ENCODE results near the gene NBPF9. TPM values are rescaled to one million over a fixed set of nuclear protein-coding genes. Genes with fewer than 3 reads are reported as not detected.
"Not testable (repeated sequence)": the region's sequence is repeated elsewhere in the genome, so short reads cannot be mapped to it uniquely, and the experiment has no call there.

The NBPF9 gene, protein sequence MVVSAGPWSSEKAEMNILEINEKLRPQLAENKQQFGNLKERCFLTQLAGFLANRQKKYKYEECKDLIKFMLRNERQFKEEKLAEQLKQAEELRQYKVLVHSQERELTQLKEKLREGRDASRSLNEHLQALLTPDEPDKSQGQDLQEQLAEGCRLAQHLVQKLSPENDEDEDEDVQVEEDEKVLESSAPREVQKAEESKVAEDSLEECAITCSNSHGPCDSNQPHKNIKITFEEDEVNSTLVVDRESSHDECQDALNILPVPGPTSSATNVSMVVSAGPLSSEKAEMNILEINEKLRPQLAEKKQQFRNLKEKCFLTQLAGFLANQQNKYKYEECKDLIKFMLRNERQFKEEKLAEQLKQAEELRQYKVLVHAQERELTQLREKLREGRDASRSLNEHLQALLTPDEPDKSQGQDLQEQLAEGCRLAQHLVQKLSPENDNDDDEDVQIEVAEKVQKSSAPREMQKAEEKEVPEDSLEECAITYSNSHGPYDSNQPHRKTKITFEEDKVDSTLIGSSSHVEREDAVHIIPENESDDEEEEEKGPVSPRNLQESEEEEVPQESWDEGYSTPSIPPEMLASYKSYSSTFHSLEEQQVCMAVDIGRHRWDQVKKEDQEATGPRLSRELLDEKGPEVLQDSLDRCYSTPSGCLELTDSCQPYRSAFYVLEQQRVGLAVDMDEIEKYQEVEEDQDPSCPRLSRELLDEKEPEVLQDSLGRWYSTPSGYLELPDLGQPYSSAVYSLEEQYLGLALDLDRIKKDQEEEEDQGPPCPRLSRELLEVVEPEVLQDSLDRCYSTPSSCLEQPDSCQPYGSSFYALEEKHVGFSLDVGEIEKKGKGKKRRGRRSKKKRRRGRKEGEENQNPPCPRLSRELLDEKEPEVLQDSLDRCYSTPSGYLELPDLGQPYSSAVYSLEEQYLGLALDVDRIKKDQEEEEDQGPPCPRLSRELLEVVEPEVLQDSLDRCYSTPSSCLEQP (N-terminal part only)
- 11.3 and 16.0 TPM in 2 replicates for total RNA-seq

DNA sequence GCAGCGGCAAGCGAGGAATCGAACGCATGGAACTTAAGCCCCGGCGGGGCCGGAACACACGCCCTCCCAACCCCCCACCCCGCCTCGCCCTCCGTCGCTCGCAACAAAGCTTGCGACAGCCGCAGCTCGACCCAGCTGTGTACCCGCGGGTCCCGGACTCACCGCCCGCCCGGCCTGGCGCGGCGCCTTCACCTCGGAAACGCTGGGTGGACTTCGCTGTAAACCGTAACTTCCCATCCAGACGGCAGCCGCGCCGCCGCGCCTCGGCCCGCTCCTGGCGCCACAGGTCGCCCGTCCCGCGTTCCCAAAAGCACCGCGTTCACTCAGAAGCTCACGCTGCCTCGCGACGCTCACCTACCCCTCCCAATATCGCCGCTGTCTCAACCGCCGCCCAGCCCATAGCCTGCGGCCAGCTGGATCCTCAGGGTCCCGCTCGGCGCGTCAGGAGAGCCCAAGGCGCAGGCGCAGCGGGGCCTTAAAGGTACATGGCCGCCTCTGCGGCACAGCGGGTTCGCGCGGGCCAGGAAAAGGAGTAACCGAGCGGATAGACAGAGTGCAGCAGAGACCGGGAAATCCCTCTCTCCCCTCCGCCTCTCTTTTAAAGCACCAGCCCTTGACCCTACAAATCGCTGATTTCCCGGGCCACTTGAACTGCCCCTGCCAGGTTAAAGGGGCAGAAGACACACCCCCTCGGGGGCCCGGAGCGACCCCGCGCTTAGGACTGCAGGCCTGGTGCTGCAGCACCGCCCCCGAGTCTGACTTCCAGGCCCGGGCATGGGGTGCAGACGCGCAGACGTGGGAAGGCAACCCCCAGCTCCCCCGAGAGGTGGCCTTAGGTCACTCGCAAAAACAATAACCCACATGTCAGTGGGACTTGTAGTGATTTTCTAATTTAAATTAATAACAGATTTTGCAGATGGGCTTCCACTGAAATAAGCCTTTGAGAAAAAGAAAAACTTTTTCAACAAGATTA is at the start of gene NBPF9:
Gene NBPF9 (minus strand): TSS at position 443 of the 973 bp plus-strand sequence. CDS start 21,412 bp downstream, outside the sequence.
- DNase-seq (ENCODE audit: extremely low read depth, low read depth, low spot score): not testable (repeated sequence)

DNA sequence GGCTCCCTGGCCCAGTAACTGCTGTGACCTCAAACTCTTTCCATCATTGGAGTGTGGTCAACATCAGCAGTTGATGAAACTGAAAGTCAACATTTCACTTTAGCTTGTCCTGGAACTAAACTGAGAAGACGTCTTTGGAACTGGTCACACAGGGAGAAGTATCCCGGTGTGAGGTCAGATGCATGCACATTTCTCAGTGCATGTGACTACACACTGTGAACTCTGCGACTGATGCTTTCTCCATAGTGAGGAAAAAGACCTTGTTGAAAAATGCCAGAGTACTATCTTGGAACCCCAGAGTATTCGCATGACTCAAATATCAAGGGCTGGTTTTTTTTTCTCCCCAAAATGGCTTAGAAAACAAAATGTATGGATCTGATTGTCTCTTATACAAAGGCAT is 46.6 kb upstream of the NBPF9 start:
- DNase-seq (ENCODE audit: extremely low read depth, low read depth, low spot score): not testable (repeated sequence)

DNA sequence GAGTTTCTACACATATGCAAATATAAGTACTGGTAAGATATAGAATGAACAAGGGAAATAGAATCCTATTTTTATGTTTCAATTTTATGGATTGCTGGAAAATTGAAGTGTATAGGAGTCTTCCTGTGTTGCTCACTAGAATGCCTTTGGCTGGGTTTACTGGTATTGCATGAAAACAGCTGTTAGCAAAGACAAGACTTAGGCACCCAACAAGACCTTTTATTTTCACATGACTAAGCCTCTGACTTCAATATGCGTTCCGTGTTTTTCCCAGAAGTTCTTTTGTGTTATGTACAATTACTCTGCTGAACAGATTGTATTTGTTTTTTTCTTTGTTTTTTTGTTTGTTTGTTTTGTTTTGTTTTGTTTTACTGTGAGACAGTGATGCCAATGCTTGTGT is 34.2 kb upstream of the NBPF9 start:
- DNase-seq (ENCODE audit: extremely low read depth, low read depth, low spot score): not testable (repeated sequence)

DNA sequence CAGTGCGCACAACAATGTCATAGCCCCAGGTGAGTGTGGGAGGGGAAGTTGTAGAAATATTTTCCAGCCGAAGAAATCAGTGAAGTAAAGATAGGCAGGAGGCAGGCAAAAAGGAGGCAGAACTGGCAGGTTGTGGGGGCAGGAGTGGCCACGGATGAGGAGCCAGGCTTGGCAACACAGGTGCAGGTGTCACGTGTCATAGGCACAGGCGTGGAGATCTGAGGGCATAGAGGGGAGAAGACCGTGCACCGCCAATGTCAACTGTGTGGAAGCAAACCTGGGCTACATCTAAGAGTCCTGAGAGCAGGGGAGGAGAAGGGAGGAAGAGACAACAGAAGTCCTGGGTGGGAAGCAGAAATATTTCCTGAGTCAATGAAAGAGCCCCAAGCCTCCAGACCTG is 27.6 kb upstream of the NBPF9 start:
- not testable (repeated sequence) for DNase-seq (ENCODE audit: extremely low read depth, low read depth, low spot score)

DNA sequence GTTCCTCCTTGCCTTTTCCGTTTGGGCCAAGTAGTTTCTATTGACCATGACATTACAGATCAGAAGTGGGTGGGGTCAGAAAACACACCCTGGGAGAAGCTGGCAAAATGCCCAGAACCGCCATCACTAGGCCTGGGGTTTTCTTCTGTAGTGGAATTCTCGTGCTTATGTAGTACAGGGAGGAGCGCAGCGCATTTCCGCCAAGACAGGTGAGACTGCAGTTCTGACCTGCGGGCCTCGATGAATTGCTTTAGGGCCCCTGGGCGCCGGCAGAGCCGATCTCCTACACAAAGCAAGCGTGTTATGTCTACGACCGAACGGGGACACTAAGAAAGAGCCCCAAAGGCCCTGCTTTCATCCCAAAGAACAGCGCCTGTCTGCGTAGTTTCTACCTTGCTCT is 25.9 kb upstream of the NBPF9 start:
- DNase-seq (ENCODE audit: extremely low read depth, low read depth, low spot score): not testable (repeated sequence)

DNA sequence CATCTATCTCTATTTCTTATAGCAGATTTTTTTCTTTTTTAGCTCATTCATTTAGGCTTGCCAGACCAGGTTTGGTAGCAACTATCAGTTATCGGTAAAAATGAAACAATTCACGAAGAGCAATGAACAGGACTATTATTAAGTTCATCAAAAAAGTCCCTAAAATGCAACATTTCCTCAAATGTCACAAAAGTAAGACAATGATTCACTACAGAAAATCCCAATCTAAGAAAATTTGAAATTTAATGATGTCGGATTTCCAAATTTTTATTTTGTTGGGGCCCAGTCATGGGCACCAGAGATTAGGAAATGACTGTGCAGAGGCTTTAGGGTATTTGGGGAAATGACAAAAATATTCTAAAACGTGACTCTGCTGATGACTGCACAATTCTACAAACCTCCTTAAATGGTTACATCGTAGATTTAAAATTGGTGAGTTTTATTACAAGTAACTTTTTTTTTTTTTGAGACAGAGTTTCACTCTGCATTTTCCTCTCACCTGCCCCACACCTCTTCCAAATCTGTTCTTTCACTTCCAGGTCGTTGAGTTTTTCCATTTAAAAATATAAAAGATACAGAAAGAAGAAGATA is 23.3 kb upstream of the NBPF9 start:
- not testable (repeated sequence) for DNase-seq (ENCODE audit: extremely low read depth, low read depth, low spot score)

DNA sequence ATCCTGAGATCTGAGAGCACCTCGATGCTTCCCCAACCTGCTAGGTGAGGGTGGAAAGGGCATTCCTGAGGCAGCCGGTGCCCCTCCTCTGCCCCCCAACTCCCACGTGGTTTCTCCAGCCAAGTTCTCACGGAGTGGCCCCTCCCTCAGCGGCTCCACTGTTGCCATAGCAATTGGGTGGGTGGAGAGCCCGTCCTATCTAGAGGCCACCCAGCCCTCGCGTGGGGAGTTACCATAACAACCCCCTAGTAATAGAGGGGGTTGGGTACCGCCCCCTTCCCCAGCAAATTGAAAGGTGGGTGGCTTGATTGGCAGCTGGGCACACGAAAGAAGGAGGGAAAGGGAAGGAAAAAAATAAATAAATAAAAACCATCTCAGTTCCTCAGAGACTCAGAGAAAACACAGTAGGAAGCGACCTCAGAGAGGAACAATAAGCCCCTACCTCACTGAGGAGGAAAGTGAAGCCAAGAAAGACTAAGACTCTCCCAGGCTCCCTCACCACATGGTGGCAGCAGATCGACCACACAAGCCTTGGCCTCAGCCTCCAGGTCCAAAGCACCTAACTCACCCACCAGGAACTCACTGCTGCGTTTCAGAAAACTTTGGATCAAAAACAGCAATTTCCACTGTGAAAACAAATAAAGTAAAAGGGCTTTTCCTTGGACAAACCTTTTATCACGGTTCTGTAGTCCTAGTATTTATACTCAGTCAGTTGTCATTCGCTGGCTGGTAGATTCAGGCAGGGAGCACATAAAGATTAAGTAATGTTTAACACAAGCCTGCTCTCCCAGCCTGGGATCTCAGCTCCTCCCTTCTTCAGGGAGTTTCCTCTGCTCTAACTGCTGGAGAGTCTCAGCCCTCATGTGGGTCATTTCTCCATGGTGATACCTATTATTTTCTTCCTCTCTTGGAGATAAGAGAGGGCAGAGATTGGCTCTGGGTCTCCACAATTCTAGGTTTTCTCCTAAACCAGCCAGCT is 20.9 kb upstream of the NBPF9 start:
- DNase-seq (ENCODE audit: extremely low read depth, low read depth, low spot score): not testable (repeated sequence)

DNA sequence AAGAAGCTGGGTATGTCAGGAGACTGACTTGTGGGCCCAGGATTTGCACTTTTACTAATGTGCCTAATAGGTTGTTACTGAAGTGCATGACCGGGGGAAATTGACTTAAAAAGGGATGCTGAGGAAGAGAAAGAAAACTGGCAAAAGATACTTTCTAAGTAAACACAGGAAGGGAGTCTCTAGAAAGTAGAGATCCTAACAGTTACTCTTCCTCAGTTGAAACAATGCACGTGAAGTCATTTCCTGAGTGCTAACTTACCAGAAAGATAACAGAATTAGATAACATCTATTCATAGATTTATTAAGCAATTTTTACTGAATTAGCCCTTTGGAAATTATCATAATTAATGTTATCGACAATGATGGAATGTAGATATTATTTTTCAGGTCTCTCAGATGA is 9.5 kb upstream of the NBPF9 start:
- DNase-seq (ENCODE audit: extremely low read depth, low read depth, low spot score): not testable (repeated sequence)

DNA sequence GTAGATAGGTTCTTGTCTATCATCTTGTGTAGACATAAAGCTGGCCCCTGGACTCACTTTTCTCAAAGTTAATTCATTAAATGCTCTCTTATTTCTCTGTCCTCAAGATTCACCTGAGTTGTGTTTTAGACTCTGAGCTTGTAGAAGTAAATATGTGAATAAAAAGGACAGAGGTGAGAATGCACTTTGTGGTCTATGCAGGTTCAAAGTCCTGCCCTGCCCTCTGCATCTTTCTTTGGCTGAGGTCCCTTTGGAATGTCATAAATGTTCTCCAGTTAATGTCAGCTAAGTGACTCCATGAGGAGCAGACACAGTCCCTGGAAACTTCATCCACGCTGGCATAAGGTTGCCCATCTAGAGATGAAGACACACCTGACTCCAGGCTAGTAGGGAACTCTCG is 7.0 kb upstream of the NBPF9 start:
- DNase-seq (ENCODE audit: extremely low read depth, low read depth, low spot score): not testable (repeated sequence)

DNA sequence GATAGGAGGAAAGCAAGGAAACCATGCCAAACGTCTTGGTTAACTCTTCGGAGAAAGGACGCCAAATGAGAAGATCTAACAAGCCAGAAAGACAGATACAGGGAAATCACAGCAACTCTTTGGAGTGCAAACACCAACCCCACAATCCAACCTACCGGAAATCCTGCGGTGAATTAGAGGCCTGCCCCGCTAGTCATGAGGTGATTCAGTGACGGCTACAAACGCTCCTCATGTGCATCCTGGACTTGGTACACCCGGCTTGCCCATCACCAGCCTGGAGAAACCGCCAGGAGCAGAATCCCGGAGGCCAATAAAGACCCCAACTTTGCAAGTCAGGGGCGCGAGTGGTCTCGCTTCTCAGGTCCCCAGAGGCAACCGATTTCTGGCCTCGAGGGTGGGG is 777 bp downstream of the NBPF9 start:
- DNase-seq (ENCODE audit: extremely low read depth, low read depth, low spot score): not testable (repeated sequence)

DNA sequence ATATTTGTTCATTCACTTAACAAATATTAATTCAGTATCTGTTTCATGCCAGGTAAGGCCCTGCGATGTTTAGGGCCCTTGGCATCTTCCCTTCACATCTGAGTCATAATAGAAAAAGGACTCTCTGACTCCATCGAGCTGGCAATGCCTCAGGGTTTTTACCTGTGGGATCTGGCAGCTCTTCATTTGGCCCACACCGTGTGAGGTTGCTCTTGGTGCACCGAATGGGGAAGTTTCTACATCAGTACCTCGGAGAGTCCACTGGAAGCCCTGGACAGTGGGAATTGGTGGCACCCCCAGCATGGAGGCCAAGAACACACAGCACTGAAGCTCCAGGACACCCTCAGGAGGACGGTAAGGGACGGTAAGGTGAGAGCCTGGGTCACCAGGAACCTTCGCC is 5.1 kb downstream of the NBPF9 start:
- not testable (repeated sequence) for DNase-seq (ENCODE audit: extremely low read depth, low read depth, low spot score)

DNA sequence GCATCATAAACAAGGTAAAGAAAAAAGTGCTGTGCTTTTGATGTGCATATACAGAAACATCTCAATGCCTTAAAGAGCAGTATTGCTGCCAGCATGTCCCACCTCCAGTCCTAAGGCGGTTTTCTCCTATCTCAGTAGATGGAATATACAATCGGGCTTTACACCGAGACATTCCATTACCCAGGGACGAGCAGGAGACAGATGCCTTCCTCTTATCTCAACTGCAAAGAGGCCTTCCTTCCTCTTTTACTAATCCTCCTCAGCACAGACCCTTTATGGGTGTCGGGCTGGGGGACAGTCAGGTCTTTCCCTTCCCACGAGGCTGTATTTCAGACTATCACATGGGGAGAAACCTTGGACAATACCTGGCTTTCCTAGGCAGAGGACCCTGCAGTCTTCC is 10.2 kb downstream of the NBPF9 start:
- not testable (repeated sequence) for DNase-seq (ENCODE audit: extremely low read depth, low read depth, low spot score)

DNA sequence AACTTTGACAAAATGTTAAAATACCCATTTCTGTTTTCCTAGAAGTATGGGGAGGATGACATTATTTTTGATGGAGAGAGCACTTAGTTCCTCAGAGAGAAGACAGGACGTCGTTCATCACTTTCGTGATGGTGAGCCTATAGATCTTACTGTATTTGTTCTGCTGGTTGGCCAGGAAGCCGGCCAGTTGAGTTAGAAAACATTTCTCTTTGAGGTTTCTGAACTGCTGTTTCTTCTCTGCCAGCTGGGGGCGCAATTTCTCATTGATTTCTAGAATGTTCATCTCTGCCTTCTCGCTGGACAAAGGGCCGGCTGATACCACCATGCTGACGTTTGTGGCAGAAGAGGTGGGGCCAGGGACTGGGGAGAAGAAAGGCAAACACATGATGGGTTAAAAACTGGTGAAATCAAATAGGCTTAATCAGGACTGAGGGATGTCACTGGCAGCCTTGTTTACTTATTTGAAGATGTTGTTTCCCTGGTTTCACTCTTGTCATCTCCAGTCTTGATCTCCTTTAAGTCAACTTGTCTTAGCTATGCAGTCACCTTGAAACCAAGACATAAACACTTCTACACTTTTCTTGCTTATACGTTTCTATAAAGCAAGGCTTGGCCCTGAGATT is 27.7 kb downstream of the NBPF9 start:
- not testable (repeated sequence) for DNase-seq (ENCODE audit: extremely low read depth, low read depth, low spot score)

DNA sequence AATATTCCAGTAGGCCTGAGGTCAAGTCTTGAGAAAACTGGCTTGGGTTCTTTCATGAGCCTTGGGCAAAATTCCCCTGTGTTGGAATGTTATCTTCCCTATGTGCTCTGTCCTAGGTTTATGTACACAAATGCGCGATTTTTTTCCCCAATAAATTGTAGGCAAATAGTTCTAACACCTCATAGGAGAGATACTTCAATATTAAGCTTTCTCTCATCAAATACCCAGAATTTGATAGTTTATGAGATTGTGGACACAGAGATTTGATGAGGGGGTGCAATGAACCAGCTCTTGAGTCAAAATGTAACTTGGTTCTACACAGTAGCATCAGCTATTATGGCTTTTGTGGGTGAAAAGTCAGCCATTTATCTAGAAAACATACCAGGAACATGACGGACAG is 38.7 kb downstream of the NBPF9 start:
- not testable (repeated sequence) for DNase-seq (ENCODE audit: extremely low read depth, low read depth, low spot score)

DNA sequence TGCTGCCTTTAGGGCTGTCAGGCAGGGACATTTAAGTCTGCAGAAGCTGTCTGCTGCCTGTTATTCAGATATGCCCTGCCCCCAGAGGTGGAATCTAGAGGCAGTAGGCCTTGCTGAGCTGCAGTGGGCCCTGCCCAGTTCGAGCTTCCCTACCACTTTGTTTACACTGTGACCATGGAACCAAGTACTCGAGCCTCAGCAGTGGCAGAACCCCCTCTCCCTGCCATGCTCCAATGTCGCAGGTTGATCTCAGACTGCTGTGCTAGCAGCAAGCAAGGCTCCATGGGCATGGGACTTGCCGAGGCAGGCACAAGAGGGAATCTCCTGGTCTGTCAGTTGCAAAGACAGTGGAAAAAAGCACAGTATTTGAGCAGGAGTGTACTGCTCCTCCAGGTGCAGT is 60.3 kb downstream of the NBPF9 start:
- DNase-seq (ENCODE audit: extremely low read depth, low read depth, low spot score): not testable (repeated sequence)

DNA sequence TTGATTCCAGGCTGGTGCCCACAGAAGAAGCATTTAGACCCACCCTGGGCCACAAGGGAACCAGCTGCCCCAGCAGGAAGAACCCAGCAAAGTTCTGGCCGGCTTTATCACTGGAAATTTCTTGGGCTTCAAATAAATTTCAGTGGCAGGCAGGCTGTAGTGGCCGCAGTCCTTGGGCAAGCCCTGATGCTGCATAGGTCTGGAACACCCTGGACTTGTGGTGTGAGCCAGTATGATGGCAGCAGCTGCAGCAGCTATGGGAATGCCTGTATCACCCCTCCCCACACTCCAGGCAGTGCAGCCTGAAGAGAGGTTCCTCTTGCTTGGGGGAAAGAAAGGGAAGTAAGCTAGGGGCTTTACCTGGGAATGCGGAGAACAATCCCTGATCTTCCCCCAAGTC is 69.4 kb downstream of the NBPF9 start:
- not testable (repeated sequence) for DNase-seq (ENCODE audit: extremely low read depth, low read depth, low spot score)

DNA sequence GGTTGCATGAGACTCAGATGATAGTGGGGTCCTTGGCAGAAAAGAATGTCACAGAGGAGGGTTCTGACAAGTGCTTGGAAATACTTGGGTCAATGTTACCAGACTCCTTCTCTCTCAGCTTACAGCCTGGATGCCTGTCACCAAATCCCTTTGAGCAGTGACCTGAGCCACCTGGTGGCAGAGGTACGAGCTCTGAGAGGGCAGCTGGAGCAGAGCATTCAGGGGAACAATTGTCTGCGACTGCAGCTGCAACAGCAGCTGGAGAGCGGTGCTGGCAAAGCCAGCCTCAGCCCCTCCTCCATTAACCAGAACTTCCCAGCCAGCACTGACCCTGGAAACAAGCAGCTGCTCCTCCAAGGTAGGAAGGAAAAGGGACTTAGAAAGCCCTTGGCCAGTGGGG is 79.0 kb downstream of the NBPF9 start:
- not testable (repeated sequence) for DNase-seq (ENCODE audit: extremely low read depth, low read depth, low spot score)

DNA sequence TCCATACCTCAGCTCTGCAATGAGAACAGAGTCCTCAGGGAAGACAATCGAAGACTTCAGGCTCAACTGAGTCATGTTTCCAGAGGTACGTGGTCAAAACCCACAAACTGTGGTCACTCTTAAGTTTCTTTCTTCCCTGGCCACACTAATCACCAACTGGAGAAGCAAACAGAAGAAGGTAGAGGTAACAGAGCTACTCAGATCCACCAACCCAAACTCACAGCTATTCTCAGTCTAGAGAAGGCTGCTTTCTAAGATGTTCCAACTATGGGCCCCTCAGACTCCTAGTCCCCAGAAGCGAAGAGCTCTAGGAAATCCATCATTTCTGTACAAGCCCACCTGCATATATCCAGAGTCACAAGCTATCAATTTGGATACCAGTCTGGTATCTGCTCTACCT is 84.8 kb downstream of the NBPF9 start:
- DNase-seq (ENCODE audit: extremely low read depth, low read depth, low spot score): not testable (repeated sequence)
